Measurements from ENCODE around the gene ANO4.
"Not testable (repeated sequence)": the region's sequence is repeated elsewhere in the genome, so short reads cannot be mapped to it uniquely, and the experiment has no call there.

Gene ANO4

GRCh38 chr12:101086490-101087135, 292.0 kb downstream of the ANO4 start:
- peak; percentile 27; the same call in 1 of the 3 replicates for ATAC-seq (ENCODE audit: low read depth)
- no peak for TF ChIP-seq CTCF (IDR thresholded peaks at IDR 0.05; ENCODE audit: poor library complexity, severe bottlenecking)
- H3K9me3 ChIP-seq (ENCODE audit: severe bottlenecking) = no peaks in the 10 kb centered on the region
- no peaks in the 10 kb centered on the region for H3K36me3 ChIP-seq (ENCODE audit: low read depth)
- peaks cover 5% of the 10 kb centered on the region for H3K4me1 ChIP-seq (ENCODE audit: insufficient read depth, poor library complexity, severe bottlenecking)
- no peak for DNase-seq (ENCODE audit: low spot score)
- H3K4me3 ChIP-seq (ENCODE audit: severe bottlenecking) = no peak overlapping the region
- H3K27ac ChIP-seq (ENCODE audit: poor library complexity, severe bottlenecking) = no peak overlapping the region
- no peaks in the 10 kb centered on the region for H3K27me3 ChIP-seq (ENCODE audit: insufficient read depth, poor library complexity, severe bottlenecking)

GRCh38 chr12:101087920-101088319, 293.3 kb downstream of the ANO4 start:
- Histone ChIP-seq H3K27me3 (ENCODE audit: insufficient read depth, poor library complexity, severe bottlenecking) (no peaks in the 10 kb centered on the region), H3K4me3 (ENCODE audit: severe bottlenecking) (no peak overlapping the region), H3K4me1 (ENCODE audit: insufficient read depth, poor library complexity, severe bottlenecking) (peaks cover 5% of the 10 kb centered on the region), H3K27ac (ENCODE audit: poor library complexity, severe bottlenecking) (no peak overlapping the region), H3K36me3 (ENCODE audit: low read depth) (no peaks in the 10 kb centered on the region), H3K9me3 (ENCODE audit: severe bottlenecking) (no peaks in the 10 kb centered on the region)
- ATAC-seq (ENCODE audit: low read depth) = no peak
- no peak for TF ChIP-seq CTCF (IDR thresholded peaks at IDR 0.05; ENCODE audit: poor library complexity, severe bottlenecking)
- DNase-seq (ENCODE audit: low spot score) = no peak

- ATAC-seq (ENCODE audit: low read depth) (no peak), DNase-seq (ENCODE audit: low spot score) (no peak)
- Histone ChIP-seq H3K4me1 (ENCODE audit: insufficient read depth, poor library complexity, severe bottlenecking) (peaks cover 5% of the 10 kb centered on the region), H3K27me3 (ENCODE audit: insufficient read depth, poor library complexity, severe bottlenecking) (no peaks in the 10 kb centered on the region), H3K4me3 (ENCODE audit: severe bottlenecking) (no peak overlapping the region), H3K36me3 (ENCODE audit: low read depth) (no peaks in the 10 kb centered on the region), H3K9me3 (ENCODE audit: severe bottlenecking) (no peaks in the 10 kb centered on the region), H3K27ac (ENCODE audit: poor library complexity, severe bottlenecking) (no peak overlapping the region)
- no peak for TF ChIP-seq CTCF (IDR thresholded peaks at IDR 0.05; ENCODE audit: poor library complexity, severe bottlenecking)
Observed at GRCh38 chr12:101089271-101089670, 294.7 kb downstream of the ANO4 start.

GRCh38 chr12:101090222-101090621, 295.6 kb downstream of the ANO4 start:
- H3K9me3 ChIP-seq (ENCODE audit: severe bottlenecking); ATAC-seq (ENCODE audit: low read depth); H3K4me3 ChIP-seq (ENCODE audit: severe bottlenecking); H3K36me3 ChIP-seq (ENCODE audit: low read depth); H3K27me3 ChIP-seq (ENCODE audit: insufficient read depth, poor library complexity, severe bottlenecking); DNase-seq (ENCODE audit: low spot score); H3K4me1 ChIP-seq (ENCODE audit: insufficient read depth, poor library complexity, severe bottlenecking); H3K27ac ChIP-seq (ENCODE audit: poor library complexity, severe bottlenecking): not testable (repeated sequence)

GRCh38 chr12:101097829-101098580, 303.4 kb downstream of the ANO4 start:
- ATAC-seq (ENCODE audit: low read depth) = no peak

More at GRCh38 chr12:101097829-101098580, 303.4 kb downstream of the ANO4 start:
- H3K4me3 ChIP-seq (ENCODE audit: severe bottlenecking) = no peak overlapping the region
- TF ChIP-seq CTCF (IDR thresholded peaks at IDR 0.05; ENCODE audit: poor library complexity, severe bottlenecking) = no peak
- H3K4me1 ChIP-seq (ENCODE audit: insufficient read depth, poor library complexity, severe bottlenecking) = no peaks in the 10 kb centered on the region
- H3K27ac ChIP-seq (ENCODE audit: poor library complexity, severe bottlenecking) = no peak overlapping the region
- H3K36me3 ChIP-seq (ENCODE audit: low read depth) = no peaks in the 10 kb centered on the region
- no peak for DNase-seq (ENCODE audit: low spot score)
- no peaks in the 10 kb centered on the region for H3K27me3 ChIP-seq (ENCODE audit: insufficient read depth, poor library complexity, severe bottlenecking)
- no peaks in the 10 kb centered on the region for H3K9me3 ChIP-seq (ENCODE audit: severe bottlenecking)

Measured in RWPE2 (cell line).